Measurements from ENCODE around the gene PNKP. TPM values are rescaled to one million over a fixed set of nuclear protein-coding genes. Genes with fewer than 3 reads are reported as not detected.
A peak's percentile ranks its signal among the peaks of the same experiment; 100 is the strongest.

The PNKP gene
- polyA plus RNA-seq, 1 experiment: 13.0 TPM

- POLR2A ChIA-PET: interaction anchor here (1.1 to 2.3 kb wide), 2 partner anchors 9 to 12 kb away, joined by 4 to 5 read pairs; no protein-coding TSS in a partner anchor
- H3K9me3 ChIP-seq (ENCODE audit: control insufficient read depth, insufficient read depth, low read length): no peaks in the 10 kb centered on the region; the same call in 1 of the 2 replicates
- CTCF ChIA-PET: no interaction called here
- no peak for TF ChIP-seq CTCF (IDR thresholded peaks at IDR 0.05; ENCODE audit: low read depth, low read length)
- no peak for DNase-seq (ENCODE audit: low read depth, low spot score)
- no peaks in the 10 kb centered on the region for H3K27me3 ChIP-seq (ENCODE audit: control insufficient read depth, insufficient read depth, low read length)
- H3K27ac ChIP-seq (ENCODE audit: low read depth, low read length): peak overlapping the region; percentile 39
- no peak overlapping the region for H3K4me3 ChIP-seq (ENCODE audit: low read depth, low read length)
Measured at GRCh38 chr19:49857838-49858087, 9.6 kb downstream of the PNKP start.

- ChIA-PET POLR2A (interaction anchor here (1.1 to 2.3 kb wide), 2 partner anchors 9 to 12 kb away, joined by 4 to 5 read pairs; no protein-coding TSS in a partner anchor), CTCF (no interaction called here)
- TF ChIP-seq CTCF (IDR thresholded peaks at IDR 0.05; ENCODE audit: low read depth, low read length): no peak
Measured at GRCh38 chr19:49857061-49857837, 10.1 kb downstream of the PNKP start.

GRCh38 chr19:49856574-49857021 lies 10.8 kb downstream of the PNKP start:
- DNase-seq (ENCODE audit: low read depth, low spot score): no peak
- no peak overlapping the region for H3K4me3 ChIP-seq (ENCODE audit: low read depth, low read length)
- no peak overlapping the region for H3K27ac ChIP-seq (ENCODE audit: low read depth, low read length)
- no peak for TF ChIP-seq CTCF (IDR thresholded peaks at IDR 0.05; ENCODE audit: low read depth, low read length)
- no peaks in the 10 kb centered on the region for H3K27me3 ChIP-seq (ENCODE audit: control insufficient read depth, insufficient read depth, low read length)
- H3K9me3 ChIP-seq (ENCODE audit: control insufficient read depth, insufficient read depth, low read length): no peaks in the 10 kb centered on the region; the same call in 1 of the 2 replicates
- CTCF ChIA-PET: no interaction called here
- POLR2A ChIA-PET: interaction anchor here (2.3 kb wide), 1 partner anchor 13 kb away, joined by 5 read pairs; no protein-coding TSS in a partner anchor

More at GRCh38 chr19:49857061-49857837, 10.1 kb downstream of the PNKP start:
- no peaks in the 10 kb centered on the region; the same call in 1 of the 2 replicates for H3K9me3 ChIP-seq (ENCODE audit: control insufficient read depth, insufficient read depth, low read length)
- no peaks in the 10 kb centered on the region for H3K27me3 ChIP-seq (ENCODE audit: control insufficient read depth, insufficient read depth, low read length)
- no peak overlapping the region for H3K4me3 ChIP-seq (ENCODE audit: low read depth, low read length)
- no peak for DNase-seq (ENCODE audit: low read depth, low spot score)
- H3K27ac ChIP-seq (ENCODE audit: low read depth, low read length): peak overlapping the region; percentile 39

- H3K27ac ChIP-seq (ENCODE audit: low read depth, low read length): no peak overlapping the region
- H3K4me3 ChIP-seq (ENCODE audit: low read depth, low read length): no peak overlapping the region
- ChIA-PET CTCF (no interaction called here), POLR2A (no interaction called here)
- H3K27me3 ChIP-seq (ENCODE audit: control insufficient read depth, insufficient read depth, low read length): no peaks in the 10 kb centered on the region
- no peak for DNase-seq (ENCODE audit: low read depth, low spot score)
- no peak for TF ChIP-seq CTCF (IDR thresholded peaks at IDR 0.05; ENCODE audit: low read depth, low read length)
- no peaks in the 10 kb centered on the region; the same call in 1 of the 2 replicates for H3K9me3 ChIP-seq (ENCODE audit: control insufficient read depth, insufficient read depth, low read length)
Measured at GRCh38 chr19:49855676-49856573, 11.5 kb downstream of the PNKP start.
